ENCODE data around the gene FBXL17.

GRCh38 chr5:108232805-108233204, 149.1 kb downstream of the FBXL17 start:
- TF ChIP-seq CTCF (IDR thresholded peaks at IDR 0.05; ENCODE audit: insufficient read depth, low read depth, low read length) (no peak), EZH2 (IDR thresholded peaks at IDR 0.05; ENCODE audit: insufficient read depth, low read length) (no peak)
